GM12865 (cell line): ENCODE measurements around the gene BID.

Experiments
- DNase-seq: peaks from one replicate; pipeline ENCODE4 v3.0.0; 2010; ENCODE audit warnings: low read depth
- H3K4me3 ChIP-seq: 2 replicates; pipeline ENCODE4 v1.5.1; 2011; ENCODE audit warnings: mild to moderate bottlenecking, low read depth, low read length, control low read depth
- CTCF ChIP-seq: IDR thresholded peaks from 2 replicates; pipeline ENCODE4 v1.5.1; 2011; ENCODE audit warnings: low read length, control low read depth, low read depth, inconsistent platforms; ENCODE audit not compliant: insufficient read depth; ENCODE audit errors: missing control alignments

BID gene

GRCh38 chr22:17732251-17732854 lies 41.9 kb downstream of the BID start:
- no peak for TF ChIP-seq CTCF
- no peak for DNase-seq
- no peak overlapping the region for H3K4me3 ChIP-seq

- no peak overlapping the region for H3K4me3 ChIP-seq
- no peak for DNase-seq
- no peak for TF ChIP-seq CTCF
Observed at GRCh38 chr22:17729561-17729960, 44.7 kb downstream of the BID start.

- DNase-seq = no peak
- no peak overlapping the region for H3K4me3 ChIP-seq
- TF ChIP-seq CTCF = no peak
Observed at GRCh38 chr22:17728786-17729185, 45.5 kb downstream of the BID start.

- no peak for DNase-seq
- H3K4me3 ChIP-seq = no peak overlapping the region
- no peak for TF ChIP-seq CTCF
Observed at GRCh38 chr22:17726928-17727897, 47.1 kb downstream of the BID start.

GRCh38 chr22:17726006-17726927 lies 48.0 kb downstream of the BID start:
- no peak overlapping the region for H3K4me3 ChIP-seq
- TF ChIP-seq CTCF = no peak
- peak; percentile 18 for DNase-seq

GRCh38 chr22:17725500-17725796 lies 48.8 kb downstream of the BID start:
- no peak for DNase-seq

More at GRCh38 chr22:17725500-17725796, 48.8 kb downstream of the BID start:
- no peak overlapping the region for H3K4me3 ChIP-seq
- TF ChIP-seq CTCF = no peak
